ENCODE measurements around the gene ERGIC1. TPM values are rescaled to one million over a fixed set of nuclear protein-coding genes. Genes with fewer than 3 reads are reported as not detected.
A peak's percentile ranks its signal among the peaks of the same experiment; 100 is the strongest.

Gene ERGIC1
- total RNA-seq, 1 donor from 2014 or later: 105 TPM

DNA sequence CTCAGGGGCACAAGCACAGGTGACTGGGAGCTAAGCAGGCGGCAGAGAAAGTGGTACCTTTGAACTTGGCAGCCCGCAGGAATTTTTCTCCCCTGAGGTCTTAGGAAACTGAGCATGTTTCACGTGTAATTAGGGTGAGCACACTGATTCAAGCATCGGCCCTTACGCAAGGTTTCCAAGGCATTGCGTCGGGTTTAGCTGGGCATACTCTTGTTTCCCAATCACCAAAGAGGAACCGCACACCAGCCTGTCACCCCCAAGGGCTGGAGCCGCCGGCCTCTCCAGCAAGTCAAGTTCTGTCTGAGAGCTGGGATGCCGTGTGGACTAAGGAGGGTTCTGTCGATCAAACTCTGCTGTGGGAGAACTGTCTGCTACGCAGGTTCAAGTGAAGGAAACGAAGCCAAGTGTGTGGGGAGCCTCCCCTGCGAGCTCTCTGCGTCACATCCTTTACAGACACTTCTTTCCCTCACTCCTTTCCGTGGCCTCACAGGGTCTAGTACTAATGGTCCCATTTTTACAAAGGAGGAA is 53.0 kb downstream of the ERGIC1 start:
- peak overlapping the region; percentile 51 for H3K27ac Mint-ChIP-seq
- TF ChIP-seq, protein P1, sequence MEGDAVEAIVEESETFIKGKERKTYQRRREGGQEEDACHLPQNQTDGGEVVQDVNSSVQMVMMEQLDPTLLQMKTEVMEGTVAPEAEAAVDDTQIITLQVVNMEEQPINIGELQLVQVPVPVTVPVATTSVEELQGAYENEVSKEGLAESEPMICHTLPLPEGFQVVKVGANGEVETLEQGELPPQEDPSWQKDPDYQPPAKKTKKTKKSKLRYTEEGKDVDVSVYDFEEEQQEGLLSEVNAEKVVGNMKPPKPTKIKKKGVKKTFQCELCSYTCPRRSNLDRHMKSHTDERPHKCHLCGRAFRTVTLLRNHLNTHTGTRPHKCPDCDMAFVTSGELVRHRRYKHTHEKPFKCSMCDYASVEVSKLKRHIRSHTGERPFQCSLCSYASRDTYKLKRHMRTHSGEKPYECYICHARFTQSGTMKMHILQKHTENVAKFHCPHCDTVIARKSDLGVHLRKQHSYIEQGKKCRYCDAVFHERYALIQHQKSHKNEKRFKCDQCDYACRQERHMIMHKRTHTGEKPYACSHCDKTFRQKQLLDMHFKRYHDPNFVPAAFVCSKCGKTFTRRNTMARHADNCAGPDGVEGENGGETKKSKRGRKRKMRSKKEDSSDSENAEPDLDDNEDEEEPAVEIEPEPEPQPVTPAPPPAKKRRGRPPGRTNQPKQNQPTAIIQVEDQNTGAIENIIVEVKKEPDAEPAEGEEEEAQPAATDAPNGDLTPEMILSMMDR (conservative IDR thresholded peaks at IDR 0.05): no peak
- peaks cover 24% of the 10 kb centered on the region for H3K4me1 Mint-ChIP-seq (ENCODE audit: unreplicated experiment)

DNA sequence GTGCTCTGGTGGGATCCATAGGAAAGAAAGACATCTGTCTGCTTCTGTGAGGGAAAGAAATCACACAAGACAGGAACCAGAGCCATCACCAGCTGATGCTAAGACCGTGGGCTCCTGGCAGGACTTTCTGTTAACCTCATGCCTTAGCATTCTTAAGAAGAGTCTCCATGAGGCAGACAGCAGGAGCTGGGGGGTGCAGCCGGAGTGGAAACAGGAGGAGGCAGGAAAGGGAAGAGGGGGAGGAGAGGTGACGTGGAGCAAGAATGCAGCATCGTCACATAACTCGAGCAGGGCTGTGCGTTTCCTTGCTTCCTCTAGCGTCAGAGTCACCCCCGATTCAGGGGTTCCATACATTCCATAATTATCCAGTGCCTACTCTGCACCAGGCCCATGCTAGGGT is 53.6 kb downstream of the ERGIC1 start:
- Mint-ChIP-seq H3K9me3 (no peaks in the 10 kb centered on the region), H3K4me3 (no peak overlapping the region), H3K36me3 (peaks cover 32% of the 10 kb centered on the region), H3K4me1 (ENCODE audit: unreplicated experiment) (peaks cover 24% of the 10 kb centered on the region), H3K27me3 (no peaks in the 10 kb centered on the region), H3K27ac (peak overlapping the region; percentile 51)
- TF ChIP-seq, protein P1 (conservative IDR thresholded peaks at IDR 0.05): no peak
- no peak for DNase-seq (ENCODE audit: extremely low spot score, unreplicated experiment)

More for the DNA sequence above, 53.0 kb downstream of the ERGIC1 start:
- H3K36me3 Mint-ChIP-seq: peaks cover 38% of the 10 kb centered on the region
- no peaks in the 10 kb centered on the region for H3K27me3 Mint-ChIP-seq
- H3K9me3 Mint-ChIP-seq: no peaks in the 10 kb centered on the region
- DNase-seq (ENCODE audit: extremely low spot score, unreplicated experiment): no peak
- no peak overlapping the region for H3K4me3 Mint-ChIP-seq

DNA sequence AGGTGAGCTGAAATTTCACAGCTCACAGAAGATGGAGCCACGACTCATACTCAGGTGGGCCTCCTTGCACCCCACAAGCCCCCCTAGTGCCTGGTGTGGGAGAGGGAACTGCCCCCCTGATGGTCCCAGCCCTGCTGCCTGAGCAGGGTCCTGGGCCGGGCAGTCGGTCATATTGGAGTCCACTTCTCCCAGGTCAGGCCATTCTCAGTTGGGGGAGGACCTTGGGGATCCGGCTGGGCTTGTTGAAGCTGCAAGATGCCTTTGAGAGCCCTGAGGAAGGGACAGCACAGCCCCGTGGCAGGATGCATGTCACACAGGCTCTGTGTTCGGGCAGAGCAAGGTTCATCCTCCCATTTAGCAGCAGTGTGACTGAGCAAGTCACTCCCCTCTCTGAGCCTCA is 56.6 kb downstream of the ERGIC1 start:
- TF ChIP-seq, protein P1 (conservative IDR thresholded peaks at IDR 0.05): no peak
- H3K9me3 Mint-ChIP-seq: no peaks in the 10 kb centered on the region
- DNase-seq (ENCODE audit: extremely low spot score, unreplicated experiment): no peak
- H3K4me3 Mint-ChIP-seq: no peak overlapping the region
- peaks cover 20% of the 10 kb centered on the region for H3K36me3 Mint-ChIP-seq
- no peaks in the 10 kb centered on the region for H3K27me3 Mint-ChIP-seq
- H3K27ac Mint-ChIP-seq: no peak overlapping the region
- peaks cover 25% of the 10 kb centered on the region for H3K4me1 Mint-ChIP-seq (ENCODE audit: unreplicated experiment)

DNA sequence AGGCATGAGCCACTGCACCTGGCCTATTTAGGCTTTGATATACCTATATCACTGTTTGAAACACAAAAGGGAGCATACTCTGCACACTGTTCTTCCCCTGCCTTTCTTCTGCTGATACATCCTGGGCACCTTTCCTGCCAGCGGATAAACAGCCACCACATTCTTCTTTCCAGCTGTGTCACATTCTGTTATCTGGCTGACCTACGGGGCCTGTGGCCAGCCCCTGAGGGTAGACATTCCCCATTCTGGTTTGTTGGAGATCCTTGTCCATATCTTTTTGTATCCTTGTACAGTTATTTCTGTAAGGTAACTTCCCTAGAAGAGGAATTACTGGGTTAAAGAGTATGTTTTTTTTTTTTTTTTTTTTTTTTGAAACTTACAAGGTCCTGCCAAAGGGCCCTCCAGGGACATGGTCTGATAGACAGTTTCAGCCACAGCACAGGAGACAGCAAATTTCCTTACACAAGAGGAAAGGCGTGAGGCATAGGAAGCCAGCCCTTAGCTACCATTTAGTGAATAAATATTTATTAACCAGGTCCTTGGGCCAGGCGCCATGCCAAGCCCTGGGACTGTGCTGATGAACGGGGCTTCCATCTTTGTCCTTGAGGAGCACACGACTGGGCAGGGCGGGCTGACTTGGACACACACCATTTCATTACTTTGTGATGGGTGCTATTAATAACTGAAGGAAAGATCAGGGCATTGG is 57.8 kb downstream of the ERGIC1 start:
- no peak for DNase-seq (ENCODE audit: extremely low spot score, unreplicated experiment)
- Mint-ChIP-seq H3K27me3 (no peaks in the 10 kb centered on the region), H3K27ac (no peak overlapping the region), H3K36me3 (peaks cover 21% of the 10 kb centered on the region), H3K4me3 (no peak overlapping the region), H3K9me3 (no peaks in the 10 kb centered on the region), H3K4me1 (ENCODE audit: unreplicated experiment) (peaks cover 19% of the 10 kb centered on the region)
- TF ChIP-seq, protein P1 (conservative IDR thresholded peaks at IDR 0.05): no peak

DNA sequence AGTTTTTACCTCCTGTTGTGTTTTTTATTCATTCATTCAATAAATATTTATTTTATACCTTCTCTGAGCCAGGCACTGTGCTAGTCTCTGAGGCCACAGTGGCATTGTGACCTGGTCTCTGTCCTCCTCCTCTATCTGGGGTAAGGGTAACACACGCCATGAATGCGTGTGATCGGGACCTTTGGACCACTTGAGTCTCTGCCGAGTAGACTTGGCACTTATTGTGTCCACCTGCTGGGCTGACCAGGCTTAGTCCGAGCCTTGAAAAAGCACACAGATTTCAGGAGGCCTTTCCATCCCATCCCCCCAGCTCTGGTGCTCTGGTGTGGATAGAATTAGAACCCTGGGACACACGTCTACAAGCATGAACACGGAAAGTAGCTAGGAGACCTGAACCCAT is 58.7 kb downstream of the ERGIC1 start:
- Mint-ChIP-seq H3K4me1 (ENCODE audit: unreplicated experiment) (peaks cover 18% of the 10 kb centered on the region), H3K27me3 (no peaks in the 10 kb centered on the region), H3K9me3 (no peaks in the 10 kb centered on the region), H3K4me3 (no peak overlapping the region), H3K27ac (no peak overlapping the region), H3K36me3 (peaks cover 19% of the 10 kb centered on the region)
- TF ChIP-seq, protein P1 (conservative IDR thresholded peaks at IDR 0.05): no peak
- DNase-seq (ENCODE audit: extremely low spot score, unreplicated experiment): no peak
